AG04450 (cell line): ENCODE measurements around the gene SYT10. TPM values are rescaled to one million over a fixed set of nuclear protein-coding genes. Genes with fewer than 3 reads are reported as not detected.
A peak's percentile ranks its signal among the peaks of the same experiment; 100 is the strongest.

Source experiments
- CTCF ChIA-PET: fragments of 300-600, 350-600 bp; formaldehyde crosslinking; extraction: SDS; loops from one replicate; lab custom pipeline; 2022; ENCODE audit warnings: antibody characterized with exemption, inconsistent platforms; lab: Charles Lee
- POLR2A ChIA-PET: fragments of 350-600 bp; formaldehyde crosslinking; extraction: SDS; loops from one replicate; lab custom pipeline; 2021; ENCODE audit warnings: antibody characterized with exemption, inconsistent platforms; lab: Yijun Ruan, JAX
- DNase-seq: peaks from one replicate; pipeline ENCODE4 v3.0.0-alpha.2; 2011; ENCODE audit warnings: low read depth, low spot score
- H3K27ac ChIP-seq: one replicate; pipeline ENCODE4 v1.5.1; 2012; ENCODE audit warnings: low read depth, low read length, control low read depth
- H3K27me3 ChIP-seq: one replicate; pipeline ENCODE4 v1.6.0; 2012; ENCODE audit warnings: low read length; ENCODE audit not compliant: control insufficient read depth, insufficient read depth
- H3K4me3 ChIP-seq: 2 replicates; pipeline ENCODE4 v1.5.1; 2011; ENCODE audit warnings: mild to moderate bottlenecking, low read depth, low read length, control low read depth
- H3K9me3 ChIP-seq: 2 replicates; pipeline ENCODE4 v1.5.1; 2012; ENCODE audit warnings: low read length; ENCODE audit not compliant: control insufficient read depth, insufficient read depth
- polyA plus RNA-seq: library from polyadenylated mRNA; depleted of rRNA; stranded (reverse); fragments of >200 nt; gene quantifications from 2 replicates; pipeline ENCODE4 v1.2.3, GENCODE V29; 2011
- TF ChIP-seq, protein P1 (sequence below): IDR thresholded peaks from 2 replicates; pipeline ENCODE4 v1.5.1; 2011; ENCODE audit warnings: low read depth, low read length, control low read depth, inconsistent platforms

SYT10 gene
- polyA plus RNA-seq, 1 experiment, result not detected

DNA sequence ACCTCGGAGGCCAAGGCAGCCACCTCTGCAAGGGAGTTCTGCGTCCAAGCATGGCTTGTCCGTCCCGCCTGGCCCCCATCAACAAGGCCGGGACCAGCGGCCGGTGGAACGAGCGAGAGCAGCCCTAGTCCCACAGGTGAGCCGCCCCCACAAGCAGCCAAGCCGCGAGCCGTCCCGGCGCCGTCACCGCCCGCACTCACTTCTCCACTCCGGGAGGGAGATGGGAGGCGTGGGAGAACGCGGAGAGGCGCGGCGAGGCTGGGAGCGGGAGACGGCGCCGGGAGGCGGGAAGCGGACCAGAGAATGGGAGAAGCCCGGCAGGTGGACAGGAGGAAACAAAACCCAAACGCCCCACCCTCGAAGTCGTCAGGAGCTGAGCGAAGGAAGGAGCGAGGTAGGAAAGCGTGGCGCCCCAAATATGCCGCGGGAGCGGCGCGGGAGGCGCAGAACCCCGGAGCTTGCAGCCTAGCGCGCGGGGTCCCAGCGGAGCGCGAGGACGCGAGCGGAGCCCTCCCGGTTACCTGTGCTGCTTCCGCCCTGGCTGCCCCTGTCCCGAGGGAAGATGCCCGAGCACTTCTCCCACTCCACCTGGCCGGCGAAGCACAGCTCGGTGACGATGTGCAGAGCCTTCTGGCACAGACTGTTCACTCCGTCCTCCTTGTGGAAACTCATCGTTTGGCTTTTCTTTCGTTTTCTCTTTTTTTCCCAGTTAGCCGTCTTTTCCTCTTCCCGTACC, 600 bp downstream of the SYT10 start:
- no peak for DNase-seq
- Histone ChIP-seq H3K9me3 (peaks cover 15% of the 10 kb centered on the region; the same call in 1 of the 2 replicates), H3K27me3 (no peaks in the 10 kb centered on the region), H3K27ac (no peak overlapping the region), H3K4me3 (peak overlapping the region; percentile 51)
- TF ChIP-seq, protein P1, sequence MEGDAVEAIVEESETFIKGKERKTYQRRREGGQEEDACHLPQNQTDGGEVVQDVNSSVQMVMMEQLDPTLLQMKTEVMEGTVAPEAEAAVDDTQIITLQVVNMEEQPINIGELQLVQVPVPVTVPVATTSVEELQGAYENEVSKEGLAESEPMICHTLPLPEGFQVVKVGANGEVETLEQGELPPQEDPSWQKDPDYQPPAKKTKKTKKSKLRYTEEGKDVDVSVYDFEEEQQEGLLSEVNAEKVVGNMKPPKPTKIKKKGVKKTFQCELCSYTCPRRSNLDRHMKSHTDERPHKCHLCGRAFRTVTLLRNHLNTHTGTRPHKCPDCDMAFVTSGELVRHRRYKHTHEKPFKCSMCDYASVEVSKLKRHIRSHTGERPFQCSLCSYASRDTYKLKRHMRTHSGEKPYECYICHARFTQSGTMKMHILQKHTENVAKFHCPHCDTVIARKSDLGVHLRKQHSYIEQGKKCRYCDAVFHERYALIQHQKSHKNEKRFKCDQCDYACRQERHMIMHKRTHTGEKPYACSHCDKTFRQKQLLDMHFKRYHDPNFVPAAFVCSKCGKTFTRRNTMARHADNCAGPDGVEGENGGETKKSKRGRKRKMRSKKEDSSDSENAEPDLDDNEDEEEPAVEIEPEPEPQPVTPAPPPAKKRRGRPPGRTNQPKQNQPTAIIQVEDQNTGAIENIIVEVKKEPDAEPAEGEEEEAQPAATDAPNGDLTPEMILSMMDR, result no peak
- POLR2A ChIA-PET, result no interaction called here
- CTCF ChIA-PET, result no interaction called here

DNA sequence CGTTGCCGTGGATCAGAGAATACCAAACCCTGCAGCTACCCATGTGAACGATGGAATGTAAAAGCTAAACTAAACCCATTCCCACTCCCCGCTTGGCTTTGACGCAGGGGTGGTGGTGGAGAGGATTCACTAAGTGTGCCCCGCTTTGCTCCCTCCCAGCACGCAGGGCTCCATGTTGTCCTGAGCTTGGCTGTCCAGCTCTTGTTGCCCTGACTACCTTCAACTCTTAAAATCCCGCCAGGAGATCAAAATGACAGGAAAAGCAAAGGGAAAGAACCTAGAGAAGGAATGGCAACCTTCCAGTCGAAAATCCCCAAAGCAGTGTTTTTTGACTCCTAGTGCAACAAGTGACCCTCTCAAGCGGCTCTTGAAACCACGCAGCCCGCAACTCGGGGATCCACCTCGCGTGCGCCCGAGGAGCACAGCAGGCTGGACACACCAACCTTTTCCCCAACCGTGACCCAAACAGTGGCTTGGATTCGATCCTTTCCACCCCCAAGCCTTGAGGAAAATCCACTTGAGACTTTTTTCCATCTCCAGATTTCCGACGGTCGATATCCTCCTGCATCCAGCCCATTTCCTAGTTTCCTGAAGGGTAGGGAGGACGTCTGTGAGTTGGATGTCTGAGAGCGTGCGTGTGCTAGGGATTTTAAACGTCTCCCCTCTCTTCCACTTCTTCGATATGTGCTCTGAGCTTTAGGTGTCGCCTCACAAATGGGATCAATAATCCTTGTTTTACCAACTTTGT, 1.4 kb downstream of the SYT10 start:
- H3K27me3 ChIP-seq, result no peaks in the 10 kb centered on the region

DNA sequence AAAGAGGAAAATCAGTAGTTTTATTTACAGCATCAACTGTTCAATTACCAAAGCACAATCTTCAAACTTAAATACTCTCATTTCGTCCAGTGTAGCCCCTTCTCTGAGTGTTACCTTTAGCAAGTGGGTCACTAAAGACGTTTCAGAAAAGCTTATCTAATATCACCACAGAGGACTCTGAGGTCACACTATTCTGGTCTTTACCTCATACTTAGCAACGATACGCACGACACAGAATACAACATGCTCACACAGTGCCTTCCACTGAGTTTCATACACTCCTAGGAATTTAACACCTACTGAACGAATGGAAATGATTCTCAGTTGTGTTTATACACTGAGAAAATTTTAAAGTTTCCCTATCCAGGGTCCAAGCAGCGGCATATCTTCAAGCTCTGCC, 2.0 kb downstream of the SYT10 start:
- no peaks in the 10 kb centered on the region for H3K27me3 ChIP-seq
- ChIA-PET POLR2A (no interaction called here), CTCF (no interaction called here)
- DNase-seq, result no peak
- TF ChIP-seq, protein P1, result no peak
- no peak overlapping the region for H3K27ac ChIP-seq
- H3K9me3 ChIP-seq, result peaks cover 15% of the 10 kb centered on the region; the same call in 1 of the 2 replicates
- H3K4me3 ChIP-seq, result no peak overlapping the region

More for the DNA sequence above, 1.4 kb downstream of the SYT10 start:
- Histone ChIP-seq H3K27ac (no peak overlapping the region), H3K4me3 (no peak overlapping the region), H3K9me3 (peaks cover 15% of the 10 kb centered on the region; the same call in 1 of the 2 replicates)
- no peak for DNase-seq
- ChIA-PET POLR2A (no interaction called here), CTCF (no interaction called here)
- TF ChIP-seq, protein P1, result no peak

DNA sequence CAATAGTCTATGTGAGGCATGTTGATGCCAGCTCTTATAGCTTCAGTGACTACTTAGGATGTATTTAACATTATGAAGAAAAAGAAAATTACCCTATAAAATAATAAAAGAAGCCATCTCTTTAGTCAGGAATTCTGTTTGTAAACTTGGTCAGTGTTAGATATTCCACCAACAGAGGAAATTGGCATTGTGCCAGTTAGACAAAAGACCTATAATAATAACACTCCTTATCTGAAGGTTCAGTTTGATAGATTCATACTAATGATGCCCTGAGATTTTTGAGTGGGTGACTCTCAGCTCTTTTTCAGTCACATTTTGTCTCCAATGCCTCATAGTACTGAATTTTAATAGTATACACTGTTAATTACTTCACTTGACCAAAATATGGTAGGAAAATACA, 6.6 kb downstream of the SYT10 start:
- CTCF ChIA-PET, result no interaction called here
- TF ChIP-seq, protein P1, result no peak

DNA sequence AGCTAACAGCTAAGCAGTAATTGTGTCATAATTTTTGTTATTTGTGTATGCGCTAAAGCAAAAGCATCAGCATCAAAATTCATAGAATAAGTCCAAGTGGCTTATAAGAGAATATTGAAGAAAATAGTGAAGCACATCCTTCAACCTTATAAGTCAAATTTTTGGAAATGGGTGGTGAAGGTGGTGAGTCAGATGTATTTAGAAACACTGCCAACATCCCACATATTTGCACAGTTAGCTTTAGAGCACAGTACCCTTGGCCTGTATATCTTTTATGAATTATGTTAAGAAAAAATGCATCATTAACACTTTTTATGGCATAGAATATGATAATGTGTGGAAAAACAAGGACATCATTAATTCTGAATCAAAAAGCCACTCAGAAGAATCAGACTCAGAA, 8.0 kb downstream of the SYT10 start:
- Histone ChIP-seq H3K27me3 (no peaks in the 10 kb centered on the region), H3K27ac (no peak overlapping the region), H3K4me3 (no peak overlapping the region), H3K9me3 (peaks cover 4% of the 10 kb centered on the region; the same call in 1 of the 2 replicates)
- POLR2A ChIA-PET, result no interaction called here
- no peak for DNase-seq
- TF ChIP-seq, protein P1, result no peak
- CTCF ChIA-PET, result no interaction called here

More for the DNA sequence above, 6.6 kb downstream of the SYT10 start:
- Histone ChIP-seq H3K4me3 (no peak overlapping the region), H3K27ac (no peak overlapping the region), H3K9me3 (peaks cover 4% of the 10 kb centered on the region; the same call in 1 of the 2 replicates), H3K27me3 (no peaks in the 10 kb centered on the region)
- no peak for DNase-seq
- POLR2A ChIA-PET, result no interaction called here
